DOHH2 (cell line): ENCODE data around the gene CARD6.

Source experiments
- H3F3A ChIP-seq: fragments of 200-600 bp; sonication (generic), shearing (Covaris generic); 2 replicates; pipeline ENCODE4 v1.6.0; 2016; ENCODE audit warnings: antibody characterized with exemption, mild to moderate bottlenecking; ENCODE audit not compliant: control insufficient read depth, insufficient read depth
- H3K27ac ChIP-seq: fragments of 200-600 bp; sonication (generic); 2 replicates; pipeline ENCODE4 v1.5.1; 2014; ENCODE audit warnings: low read depth, mild to moderate bottlenecking, low read length, moderate library complexity
- H3K27me3 ChIP-seq: fragments of 200-600 bp; sonication (generic); 2 replicates; pipeline ENCODE4 v1.6.1; 2014; ENCODE audit warnings: mild to moderate bottlenecking, low read length, mixed read lengths; ENCODE audit not compliant: control insufficient read depth
- H3K36me3 ChIP-seq: fragments of 200-600 bp; sonication (generic); 2 replicates; pipeline ENCODE4 v1.6.1; 2014; ENCODE audit warnings: mild to moderate bottlenecking, low read length, moderate library complexity, mixed read lengths; ENCODE audit not compliant: control insufficient read depth
- H3K4me1 ChIP-seq: fragments of 200-600 bp; sonication (generic); 2 replicates; pipeline ENCODE4 v1.6.1; 2014; ENCODE audit warnings: mild to moderate bottlenecking, low read length, mixed read lengths; ENCODE audit not compliant: control insufficient read depth
- H3K4me2 ChIP-seq: fragments of 200-600 bp; sonication (generic); 2 replicates; pipeline ENCODE4 v1.6.0; 2014; ENCODE audit warnings: mild to moderate bottlenecking, low read length, moderate library complexity
- H3K4me3 ChIP-seq: fragments of 200-600 bp; sonication (generic); 2 replicates; pipeline ENCODE4 v1.5.1; 2014; ENCODE audit warnings: mild to moderate bottlenecking, low read length, mixed read lengths
- H3K79me2 ChIP-seq: fragments of 200-600 bp; sonication (generic); 2 replicates; pipeline ENCODE4 v1.6.1; 2014; ENCODE audit warnings: mild to moderate bottlenecking, low read length, mixed read lengths; ENCODE audit not compliant: control insufficient read depth
- H3K9me2 ChIP-seq: fragments of 200-600 bp; sonication (generic); replicated peaks from 2 replicates; pipeline ENCODE4 v1.6.1; 2014; ENCODE audit warnings: mild to moderate bottlenecking, low read length, mixed read lengths; ENCODE audit not compliant: control insufficient read depth
- H3K9me3 ChIP-seq: fragments of 200-600 bp; sonication (generic); 2 replicates; pipeline ENCODE4 v1.6.1; 2014; ENCODE audit warnings: antibody characterized with exemption, low read length, mixed read lengths; ENCODE audit not compliant: control insufficient read depth, insufficient read depth
- H4K20me1 ChIP-seq: fragments of 200-600 bp; sonication (generic); 2 replicates; pipeline ENCODE4 v1.6.0; 2014; ENCODE audit warnings: low read depth, mild to moderate bottlenecking, antibody characterized with exemption, low read length, moderate library complexity; ENCODE audit not compliant: control insufficient read depth, insufficient read depth
- CTCF ChIP-seq: fragments of 200-600 bp; sonication (generic); IDR thresholded peaks from one replicate; pipeline ENCODE4 v1.5.1; 2014; ENCODE audit warnings: antibody characterized with exemption, mild to moderate bottlenecking, low read depth, low read length; ENCODE audit not compliant: poor library complexity, severe bottlenecking
- EZH2phosphoT487 ChIP-seq: fragments of 200-600 bp; sonication (generic); IDR thresholded peaks from 2 replicates; pipeline ENCODE4 v1.6.1; 2017; ENCODE audit warnings: borderline replicate concordance, mild to moderate bottlenecking, antibody characterized with exemption, low read length, moderate library complexity, mixed read lengths

CARD6 gene

GRCh38 chr5:40844565-40844964 is 3.4 kb downstream of the CARD6 start:
- Histone ChIP-seq H4K20me1 (no peaks in the 10 kb centered on the region), H3K4me1 (peaks cover 29% of the 10 kb centered on the region), H3K4me3 (no peak overlapping the region), H3K9me3 (no peaks in the 10 kb centered on the region), H3K27ac (no peak overlapping the region), H3K9me2 (no peaks in the 10 kb centered on the region), H3K27me3 (no peaks in the 10 kb centered on the region), H3K79me2 (no peaks in the 10 kb centered on the region), H3K4me2 (no peak overlapping the region), H3K36me3 (no peaks in the 10 kb centered on the region), H3F3A (0 out of 2 replicates have a peak, but pooled peaks cover 3% of the 10 kb centered on the region)
- no peak for TF ChIP-seq EZH2phosphoT487

- H3K4me3 ChIP-seq, result no peak overlapping the region
- no peaks in the 10 kb centered on the region for H3K79me2 ChIP-seq
- 0 out of 2 replicates have a peak, but pooled peaks cover 3% of the 10 kb centered on the region for H3F3A ChIP-seq
- H4K20me1 ChIP-seq, result no peaks in the 10 kb centered on the region
- H3K27ac ChIP-seq, result no peak overlapping the region
- TF ChIP-seq EZH2phosphoT487, result no peak
- no peak for TF ChIP-seq CTCF
- no peaks in the 10 kb centered on the region for H3K27me3 ChIP-seq
- no peaks in the 10 kb centered on the region for H3K9me2 ChIP-seq
- H3K4me2 ChIP-seq, result no peak overlapping the region
- no peaks in the 10 kb centered on the region for H3K9me3 ChIP-seq
- peaks cover 22% of the 10 kb centered on the region for H3K4me1 ChIP-seq
- no peaks in the 10 kb centered on the region for H3K36me3 ChIP-seq
These were observed 5.2 kb downstream of the CARD6 start for GRCh38 chr5:40846371-40846770.

DNA sequence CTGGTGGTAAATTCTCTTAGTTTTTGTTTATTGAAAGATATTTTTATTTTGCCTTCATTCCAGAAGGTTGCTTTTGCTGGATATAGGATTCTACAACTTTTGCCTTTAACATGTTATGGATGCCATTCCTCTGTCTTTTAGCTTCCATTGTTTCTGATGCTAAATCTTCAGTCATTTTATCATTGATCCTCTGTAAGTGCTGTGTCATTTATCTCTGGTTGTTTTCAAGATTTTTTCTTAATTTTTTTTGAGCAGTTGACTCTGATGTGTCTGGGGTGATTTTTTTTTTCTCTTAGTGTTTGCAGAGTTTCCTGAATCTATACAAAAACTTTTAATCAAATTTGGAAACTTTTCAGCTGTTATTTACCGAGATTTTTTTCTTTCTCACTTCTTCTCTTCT is 6.4 kb downstream of the CARD6 start:
- Histone ChIP-seq H3K9me3 (no peaks in the 10 kb centered on the region), H3F3A (0 out of 2 replicates have a peak, but pooled peaks cover 3% of the 10 kb centered on the region), H3K27ac (no peak overlapping the region), H3K4me2 (no peak overlapping the region), H3K36me3 (no peaks in the 10 kb centered on the region), H3K4me1 (peaks cover 10% of the 10 kb centered on the region), H4K20me1 (no peaks in the 10 kb centered on the region), H3K27me3 (no peaks in the 10 kb centered on the region), H3K4me3 (no peak overlapping the region), H3K79me2 (no peaks in the 10 kb centered on the region), H3K9me2 (no peaks in the 10 kb centered on the region)
- TF ChIP-seq EZH2phosphoT487 (no peak), CTCF (no peak)

GRCh38 chr5:40853632-40854192 is 12.5 kb downstream of the CARD6 start:
- no peaks in the 10 kb centered on the region for H4K20me1 ChIP-seq
- TF ChIP-seq EZH2phosphoT487 (no peak), CTCF (no peak)
- H3K79me2 ChIP-seq, result no peaks in the 10 kb centered on the region
- H3K4me1 ChIP-seq, result peaks cover 9% of the 10 kb centered on the region
- no peak overlapping the region for H3K4me2 ChIP-seq
- H3K4me3 ChIP-seq, result no peak overlapping the region
- H3K27me3 ChIP-seq, result no peaks in the 10 kb centered on the region
- H3K27ac ChIP-seq, result no peak overlapping the region
- no peaks in the 10 kb centered on the region for H3K36me3 ChIP-seq
- no peaks in the 10 kb centered on the region for H3K9me3 ChIP-seq
- no peaks in the 10 kb centered on the region for H3K9me2 ChIP-seq
- no peaks in the 10 kb centered on the region for H3F3A ChIP-seq
